Measurements from ENCODE around the gene F7.

DNA sequence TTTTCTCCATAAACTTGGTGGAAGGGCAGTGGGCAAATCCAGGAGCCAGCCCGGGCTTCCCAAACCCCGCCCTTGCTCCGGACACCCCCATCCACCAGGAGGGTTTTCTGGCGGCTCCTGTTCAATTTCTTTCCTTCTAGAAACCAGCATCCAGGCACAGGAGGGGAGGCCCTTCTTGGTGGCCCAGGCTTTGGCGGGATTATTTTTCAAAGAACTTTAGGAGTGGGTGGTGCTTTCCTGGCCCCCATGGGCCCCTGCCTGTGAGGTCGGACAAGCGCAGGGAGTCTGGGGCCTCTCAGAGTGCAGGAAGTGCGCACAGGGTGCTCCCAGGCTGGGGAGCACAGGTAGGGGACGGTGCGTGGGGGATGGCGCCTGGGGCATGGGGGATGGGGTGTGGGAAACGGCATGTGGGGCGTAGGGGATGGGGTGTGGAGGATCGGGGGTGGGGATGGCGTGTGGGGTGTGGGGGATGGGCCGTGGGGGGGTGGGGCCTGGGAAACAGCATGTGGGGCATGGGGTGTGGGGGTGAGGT is 396 bp downstream of the F7 start:
- TF ChIP-seq POLR2AphosphoS5 (IDR thresholded peaks at IDR 0.05; ENCODE audit: borderline replicate concordance, low read depth, low read length) (no peak), EZH2 (IDR thresholded peaks at IDR 0.05) (no peak), FOXP2 (optimal IDR thresholded peaks at IDR 0.05; ENCODE audit: control extremely low read depth, extremely low read length, insufficient read depth) (no peak)
